NT2/D1 (cell line): ENCODE data around the gene IGF2R.

ENCODE experiments used
- DNase-seq: peaks from one replicate; pipeline ENCODE4 v3.0.0-alpha.2; 2011; ENCODE audit warnings: low read depth, low spot score
- H3K27me3 ChIP-seq: 2 replicates; pipeline ENCODE4 v1.6.0; 2011; ENCODE audit warnings: mild to moderate bottlenecking; ENCODE audit not compliant: insufficient read length, insufficient read depth
- H3K36me3 ChIP-seq: 2 replicates; pipeline ENCODE4 v1.6.1; 2011; ENCODE audit warnings: mild to moderate bottlenecking, low read length, mixed read lengths; ENCODE audit not compliant: insufficient read depth, insufficient read length
- H3K4me1 ChIP-seq: 2 replicates; pipeline ENCODE4 v1.5.1; 2011; ENCODE audit not compliant: insufficient read depth, insufficient read length
- H3K4me3 ChIP-seq: 2 replicates; pipeline ENCODE4 v1.5.1; 2011; ENCODE audit warnings: low read depth; ENCODE audit not compliant: insufficient read length
- H3K9ac ChIP-seq: 2 replicates; pipeline ENCODE4 v1.6.0; 2011; ENCODE audit warnings: low read depth; ENCODE audit not compliant: insufficient read length
- H3K9me3 ChIP-seq: 2 replicates; pipeline ENCODE4 v1.5.1; 2011; ENCODE audit warnings: mild to moderate bottlenecking, low read length; ENCODE audit not compliant: insufficient read depth
- SUZ12 ChIP-seq: IDR thresholded peaks from 2 replicates; pipeline ENCODE4 v1.6.1; 2011; ENCODE audit not compliant: insufficient read length, insufficient read depth; ENCODE audit errors: extremely low read depth
- YY1 ChIP-seq: IDR thresholded peaks from 2 replicates; pipeline ENCODE4 v1.6.1; 2011; ENCODE audit not compliant: insufficient read length, insufficient read depth
- ZNF274 ChIP-seq: IDR thresholded peaks from 2 replicates; pipeline ENCODE4 v1.6.1; 2011; ENCODE audit warnings: mild to moderate bottlenecking, low read depth, low read length

The IGF2R gene

DNA sequence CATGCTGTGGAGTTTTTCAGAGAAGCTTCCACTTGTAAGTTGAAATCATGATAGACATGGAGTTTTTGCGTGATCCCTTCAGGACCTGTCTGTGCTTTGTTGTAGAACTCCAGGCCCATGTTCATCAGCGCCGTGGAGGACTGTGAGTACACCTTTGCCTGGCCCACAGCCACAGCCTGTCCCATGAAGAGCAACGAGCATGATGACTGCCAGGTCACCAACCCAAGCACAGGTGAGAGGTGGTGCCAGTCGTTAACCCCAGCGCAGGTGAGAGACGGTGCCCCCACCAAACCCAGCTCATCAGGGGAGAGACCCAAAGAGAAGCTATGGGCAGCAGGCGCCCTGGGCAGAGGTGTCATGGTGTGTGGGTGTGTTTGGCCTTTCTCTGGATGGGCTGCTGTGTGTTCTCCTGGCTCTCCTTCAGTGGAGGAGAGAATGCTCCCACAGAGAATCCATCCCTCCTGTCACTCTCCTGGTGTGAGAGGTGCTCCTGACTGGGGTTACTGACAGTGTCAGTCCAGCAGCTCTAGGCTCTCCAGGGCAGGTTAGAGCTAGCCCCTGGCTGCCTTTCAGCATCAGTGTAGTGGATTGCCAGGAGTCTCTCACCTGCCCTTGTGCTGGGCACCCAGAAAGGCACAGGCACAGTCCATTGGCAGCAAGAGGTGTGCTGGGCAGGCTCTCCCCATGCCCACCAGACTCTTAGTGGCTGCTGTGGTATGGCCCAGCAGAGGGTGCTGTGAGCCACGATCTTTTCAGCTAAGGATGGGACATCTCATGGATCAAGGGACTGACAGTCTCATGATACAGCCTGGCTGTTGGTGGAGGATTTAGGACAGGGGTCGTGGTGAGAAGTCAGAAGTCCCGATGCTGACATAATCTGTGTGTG lies 103.2 kb downstream of the IGF2R start:
- H3K4me1 ChIP-seq = peaks cover 2% of the 10 kb centered on the region
- no peak overlapping the region for H3K4me3 ChIP-seq
- TF ChIP-seq ZNF274 = no peak
- no peak for TF ChIP-seq YY1
- no peak for TF ChIP-seq SUZ12
- H3K9me3 ChIP-seq = no peaks in the 10 kb centered on the region
- H3K36me3 ChIP-seq = peaks cover 88% of the 10 kb centered on the region
- no peaks in the 10 kb centered on the region for H3K27me3 ChIP-seq
- no peak for DNase-seq
- H3K9ac ChIP-seq = no peak overlapping the region

DNA sequence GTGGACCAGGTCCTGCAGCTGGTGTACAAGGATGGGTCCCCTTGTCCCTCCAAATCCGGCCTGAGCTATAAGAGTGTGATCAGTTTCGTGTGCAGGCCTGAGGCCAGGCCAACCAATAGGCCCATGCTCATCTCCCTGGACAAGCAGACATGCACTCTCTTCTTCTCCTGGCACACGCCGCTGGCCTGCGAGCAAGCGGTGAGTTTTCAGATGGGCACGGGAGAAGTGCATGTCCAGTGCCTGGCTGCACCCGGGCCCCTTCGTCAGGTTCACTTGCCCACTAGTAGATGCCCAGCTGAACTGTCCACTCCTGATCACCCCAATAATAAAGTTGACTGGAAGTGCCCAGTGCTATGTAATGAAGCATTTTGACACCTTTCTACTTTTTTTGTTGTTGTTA lies 104.4 kb downstream of the IGF2R start:
- Histone ChIP-seq H3K27me3 (no peaks in the 10 kb centered on the region), H3K4me3 (no peak overlapping the region), H3K36me3 (peaks cover 91% of the 10 kb centered on the region), H3K4me1 (peaks cover 2% of the 10 kb centered on the region), H3K9ac (no peak overlapping the region), H3K9me3 (no peaks in the 10 kb centered on the region)
- no peak for DNase-seq
- TF ChIP-seq SUZ12 (no peak), ZNF274 (no peak), YY1 (no peak)

DNA sequence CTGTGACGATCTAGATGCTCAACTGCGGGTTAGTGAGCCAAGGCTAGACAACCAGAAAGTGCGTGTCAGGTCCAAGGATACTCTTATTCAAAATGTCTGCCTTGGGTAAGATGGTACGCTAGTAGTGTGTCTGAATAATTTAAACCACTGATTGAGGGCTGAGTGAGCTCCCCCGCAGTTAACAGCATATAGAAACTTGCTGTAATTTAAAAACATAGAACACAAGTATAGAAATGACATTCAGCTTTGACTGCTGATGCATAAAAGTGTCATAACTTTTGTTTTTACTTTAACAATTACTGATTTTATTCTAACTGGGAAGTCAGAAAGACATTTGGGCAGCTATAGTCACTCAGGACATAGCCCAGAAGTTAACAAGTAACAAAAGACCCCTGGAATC lies 107.1 kb downstream of the IGF2R start:
- Histone ChIP-seq H3K27me3 (no peaks in the 10 kb centered on the region), H3K4me3 (no peak overlapping the region), H3K9me3 (0 out of 2 replicates have a peak, but pooled peaks cover 8% of the 10 kb centered on the region), H3K9ac (no peak overlapping the region), H3K4me1 (peaks cover 2% of the 10 kb centered on the region), H3K36me3 (peaks cover 90% of the 10 kb centered on the region)
- TF ChIP-seq ZNF274 (no peak), SUZ12 (no peak), YY1 (no peak)
- no peak for DNase-seq

DNA sequence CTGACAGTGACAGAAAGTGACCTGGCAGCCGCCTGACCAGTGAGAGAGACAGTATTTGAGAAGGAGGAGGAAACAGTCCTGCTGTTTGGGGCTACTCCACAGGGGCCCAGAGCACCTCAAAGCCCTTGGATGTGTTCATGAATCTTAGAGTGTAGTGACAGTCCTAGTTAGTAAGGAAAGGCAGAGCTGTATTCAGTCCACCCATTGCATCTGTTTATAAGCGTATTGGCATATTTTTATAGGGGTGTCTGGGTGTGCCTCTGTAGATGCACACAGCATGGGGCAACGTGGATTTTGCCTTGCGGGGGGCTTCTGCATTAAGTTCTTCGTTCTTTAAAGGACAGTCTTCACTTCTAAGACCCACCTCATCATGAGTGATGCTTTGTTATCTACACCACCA lies 108.1 kb downstream of the IGF2R start:
- peaks cover 90% of the 10 kb centered on the region for H3K36me3 ChIP-seq
- peaks cover 2% of the 10 kb centered on the region for H3K4me1 ChIP-seq
- H3K4me3 ChIP-seq = no peak overlapping the region
- TF ChIP-seq SUZ12 (no peak), YY1 (no peak), ZNF274 (no peak)
- H3K9ac ChIP-seq = no peak overlapping the region
- H3K27me3 ChIP-seq = no peaks in the 10 kb centered on the region
- no peak for DNase-seq
- H3K9me3 ChIP-seq = 0 out of 2 replicates have a peak, but pooled peaks cover 8% of the 10 kb centered on the region

GRCh38 chr6:160077526-160077925 lies 108.6 kb downstream of the IGF2R start:
- no peak for TF ChIP-seq YY1
- no peak for DNase-seq
- Histone ChIP-seq H3K36me3 (peaks cover 85% of the 10 kb centered on the region), H3K9me3 (0 out of 2 replicates have a peak, but pooled peaks cover 8% of the 10 kb centered on the region), H3K4me1 (no peaks in the 10 kb centered on the region), H3K27me3 (no peaks in the 10 kb centered on the region), H3K4me3 (no peak overlapping the region), H3K9ac (no peak overlapping the region)

DNA sequence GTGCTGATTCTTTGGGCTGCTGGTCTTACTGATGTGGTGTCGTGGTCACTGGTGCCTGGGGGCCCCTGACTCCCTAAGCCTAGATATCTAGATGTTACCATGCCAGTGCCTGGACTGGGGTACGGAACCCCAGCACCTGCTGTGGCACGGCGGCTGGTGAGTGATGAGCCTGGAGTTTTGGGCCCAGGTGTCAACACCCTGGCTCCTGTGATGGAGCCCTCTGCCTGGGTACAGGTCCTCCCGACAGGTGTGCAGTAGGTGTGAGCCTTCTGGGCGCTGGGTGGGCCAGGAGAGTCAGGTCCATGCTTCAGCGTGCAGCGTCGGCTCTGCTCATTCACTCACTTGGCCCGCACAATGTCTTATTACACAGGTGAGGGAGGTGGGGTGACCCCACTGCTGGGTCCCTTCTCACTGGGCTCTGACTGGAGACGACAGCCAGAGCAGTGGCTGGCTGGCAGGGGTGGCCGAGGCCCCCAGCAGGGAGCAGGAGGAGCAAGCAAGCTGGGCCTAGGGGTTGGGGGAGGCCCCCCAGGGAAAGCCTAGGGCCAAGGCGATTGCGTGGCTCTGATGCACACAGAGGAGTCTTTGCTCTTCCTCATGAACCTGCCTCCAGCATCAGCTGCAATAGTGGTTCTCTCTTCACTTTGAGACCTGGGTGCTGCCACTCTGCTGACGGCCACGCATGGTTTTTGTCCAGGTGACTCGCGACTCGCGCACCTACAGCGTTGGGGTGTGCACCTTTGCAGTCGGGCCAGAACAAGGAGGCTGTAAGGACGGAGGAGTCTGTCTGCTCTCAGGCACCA lies 110.2 kb downstream of the IGF2R start:
- H3K27me3 ChIP-seq = no peaks in the 10 kb centered on the region
- 0 out of 2 replicates have a peak, but pooled peaks cover 8% of the 10 kb centered on the region for H3K9me3 ChIP-seq
- TF ChIP-seq SUZ12 (no peak), ZNF274 (no peak), YY1 (no peak)
- DNase-seq = no peak
- no peak overlapping the region for H3K4me3 ChIP-seq
- H3K9ac ChIP-seq = no peak overlapping the region
- peaks cover 74% of the 10 kb centered on the region for H3K36me3 ChIP-seq
- H3K4me1 ChIP-seq = no peaks in the 10 kb centered on the region

- no peak overlapping the region for H3K9ac ChIP-seq
- no peaks in the 10 kb centered on the region for H3K27me3 ChIP-seq
- H3K4me1 ChIP-seq = no peaks in the 10 kb centered on the region
- peaks cover 74% of the 10 kb centered on the region for H3K36me3 ChIP-seq
- no peak for DNase-seq
- H3K9me3 ChIP-seq = 0 out of 2 replicates have a peak, but pooled peaks cover 8% of the 10 kb centered on the region
- H3K4me3 ChIP-seq = no peak overlapping the region
- TF ChIP-seq YY1 (no peak), ZNF274 (no peak), SUZ12 (no peak)
Observed at GRCh38 chr6:160079686-160080043, 110.8 kb downstream of the IGF2R start.
